Gastroesophageal sphincter (tissue), 4 donors: Measurements from ENCODE around the gene TRIM29. TPM values are rescaled to one million over a fixed set of nuclear protein-coding genes. Genes with fewer than 3 reads are reported as not detected.

Source experiments
- ATAC-seq: fragments of 150-250 bp; one replicate; pipeline ENCODE4 v1.9.1; 2016; ENCODE audit warnings: mild to moderate bottlenecking, moderate library complexity
- H3K27ac ChIP-seq, 4 donors: fragments of 200-600 bp; sonication (generic) in 3 of 4; 1 replicate in 3 of 4; 2 replicates in 1 of 4; pipeline ENCODE4 v1.5.1; 2016 to 2019
- H3K27me3 ChIP-seq: fragments of 200-600 bp; sonication (generic); one replicate; pipeline ENCODE4 v1.5.1; 2019
- H3K36me3 ChIP-seq, 2 donors: fragments of 200-600 bp; sonication (generic); one replicate each; pipeline ENCODE4 v1.5.1; 2019; ENCODE audit warnings: control low read depth in 1 of 2
- H3K4me1 ChIP-seq, 3 donors: fragments of 200-600 bp; sonication (generic); 1 replicate in 2 of 3; 2 replicates in 1 of 3; pipeline ENCODE4 v1.5.1; 2016 to 2019; ENCODE audit warnings: control low read depth in 2 of 3
- H3K4me3 ChIP-seq, 2 donors: fragments of 200-600 bp; sonication (generic); one replicate each; pipeline ENCODE4 v1.5.1; 2019; ENCODE audit warnings: mild to moderate bottlenecking in 1 of 2, moderate library complexity in 1 of 2
- H3K9me3 ChIP-seq, 3 donors: fragments of 200-600 bp; sonication (generic); one replicate each; pipeline ENCODE4 v1.5.1; 2017 to 2019; ENCODE audit warnings: control low read depth in 2 of 3
- EP300 ChIP-seq: sonication (generic); formaldehyde crosslinking; IDR thresholded peaks from one replicate; pipeline ENCODE4 v1.6.1; 2017; ENCODE audit warnings: antibody characterized with exemption, mild to moderate bottlenecking
- POLR2A ChIP-seq, 2 donors: fragments of 450-650 bp; IDR thresholded peaks; one replicate each; pipeline ENCODE4 v1.6.1; 2017; ENCODE audit warnings: antibody characterized with exemption in 2 of 2, mild to moderate bottlenecking in 2 of 2, moderate library complexity in 1 of 2
- POLR2AphosphoS5 ChIP-seq: sonication (generic); formaldehyde crosslinking; IDR thresholded peaks from one replicate; pipeline ENCODE4 v1.6.1; 2017; ENCODE audit warnings: antibody characterized with exemption
- WGBS, 2 donors: methylation state at CpG; one replicate each; pipeline ENCODE4 v1.1.5; 2018; ENCODE audit warnings: low coverage in 1 of 2; 5-methylcytosine and 5-hydroxymethylcytosine counted together
- total RNA-seq, 4 donors: library from RNA; depleted of rRNA; stranded (reverse); fragments of >200 nt; gene quantifications; one replicate each; pipeline ENCODE4 v1.1.0, GENCODE V29; 2016
- TF ChIP-seq, protein P1 (sequence below), 4 experiments: fragments of 200-600 bp in 2 of 4; fragments of 450-650 bp in 2 of 4; sonication (generic) in 1 of 4; IDR thresholded peaks; one replicate each; pipeline ENCODE4 v1.5.1; 2017 to 2019; ENCODE audit warnings: antibody characterized with exemption in 4 of 4, mild to moderate bottlenecking in 2 of 4, moderate library complexity in 2 of 4

The TRIM29 gene
- total RNA-seq, 4 donors from 2014 or later = 1.2 to 34.6 (median 3.4) TPM

DNA sequence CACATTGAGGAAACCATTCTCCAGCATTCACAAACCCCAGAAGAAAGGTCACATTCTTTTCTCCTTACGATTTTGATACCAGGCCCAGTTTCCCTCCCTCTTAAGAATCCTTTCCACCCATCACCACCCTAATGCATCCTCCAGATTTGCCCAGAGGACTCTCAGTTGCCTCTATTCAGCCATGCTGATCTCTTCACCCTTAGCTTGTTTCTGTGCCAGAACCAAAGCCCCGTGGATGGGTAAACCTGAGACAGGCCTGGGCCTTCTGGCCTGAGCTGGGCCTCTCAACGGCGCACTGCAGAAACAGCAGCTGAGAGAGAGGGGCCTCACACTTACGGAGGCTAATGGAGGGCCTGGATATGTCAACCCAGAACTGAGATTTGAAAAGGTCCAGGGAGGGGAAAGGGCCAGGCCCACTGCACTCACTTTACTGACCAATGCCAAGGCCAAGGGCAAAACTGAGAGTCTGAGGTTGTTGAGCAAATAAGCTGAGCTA, 40.7 kb upstream of the TRIM29 start:
- Histone ChIP-seq H3K27me3 (peaks cover 9% of the 10 kb centered on the region), H3K4me1 (peaks cover 0 to 54% (median 20%) of the 10 kb centered on the region in 3 donors), H3K27ac (peak overlapping the region in 3 of 4 donors; percentile 33 to 76 (median 48)), H3K36me3 (no peaks in the 10 kb centered on the region), H3K9me3 (no peaks in the 10 kb centered on the region), H3K4me3 (no peak overlapping the region)
- TF ChIP-seq EP300 (no peak), POLR2AphosphoS5 (no peak), POLR2A (IDR thresholded peaks at IDR 0.05) (no peak)
- TF ChIP-seq, protein P1, sequence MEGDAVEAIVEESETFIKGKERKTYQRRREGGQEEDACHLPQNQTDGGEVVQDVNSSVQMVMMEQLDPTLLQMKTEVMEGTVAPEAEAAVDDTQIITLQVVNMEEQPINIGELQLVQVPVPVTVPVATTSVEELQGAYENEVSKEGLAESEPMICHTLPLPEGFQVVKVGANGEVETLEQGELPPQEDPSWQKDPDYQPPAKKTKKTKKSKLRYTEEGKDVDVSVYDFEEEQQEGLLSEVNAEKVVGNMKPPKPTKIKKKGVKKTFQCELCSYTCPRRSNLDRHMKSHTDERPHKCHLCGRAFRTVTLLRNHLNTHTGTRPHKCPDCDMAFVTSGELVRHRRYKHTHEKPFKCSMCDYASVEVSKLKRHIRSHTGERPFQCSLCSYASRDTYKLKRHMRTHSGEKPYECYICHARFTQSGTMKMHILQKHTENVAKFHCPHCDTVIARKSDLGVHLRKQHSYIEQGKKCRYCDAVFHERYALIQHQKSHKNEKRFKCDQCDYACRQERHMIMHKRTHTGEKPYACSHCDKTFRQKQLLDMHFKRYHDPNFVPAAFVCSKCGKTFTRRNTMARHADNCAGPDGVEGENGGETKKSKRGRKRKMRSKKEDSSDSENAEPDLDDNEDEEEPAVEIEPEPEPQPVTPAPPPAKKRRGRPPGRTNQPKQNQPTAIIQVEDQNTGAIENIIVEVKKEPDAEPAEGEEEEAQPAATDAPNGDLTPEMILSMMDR (IDR thresholded peaks at IDR 0.05) = no peak
- 20 to 83% methylated on average over 3 of the region's 5 CpGs for WGBS, 2 donors
- no peak for ATAC-seq

DNA sequence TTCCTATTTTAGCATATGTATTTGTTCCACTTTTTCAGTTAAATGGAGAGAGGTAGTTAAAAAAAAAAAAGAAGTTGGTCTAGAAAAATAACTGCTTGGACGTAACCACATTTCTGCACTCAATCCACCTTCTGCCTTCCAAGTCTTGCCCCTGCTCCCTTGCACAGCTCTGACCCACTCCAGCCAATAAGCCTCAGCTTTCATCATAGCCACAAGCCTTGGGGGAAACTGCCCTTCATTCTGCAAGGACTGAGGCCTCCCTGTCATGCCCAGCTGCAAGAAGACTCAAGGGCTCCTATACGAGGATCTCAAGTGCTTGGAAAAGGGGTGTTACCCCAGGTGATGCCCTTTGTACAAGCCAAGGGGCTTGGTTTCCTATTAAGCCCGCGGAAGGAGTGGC, 37.0 kb upstream of the TRIM29 start:
- Histone ChIP-seq H3K9me3 (no peaks in the 10 kb centered on the region), H3K27ac (no peak overlapping the region), H3K4me1 (peaks cover 0 to 38% (median 5%) of the 10 kb centered on the region in 3 donors), H3K27me3 (peaks cover 46% of the 10 kb centered on the region), H3K36me3 (no peaks in the 10 kb centered on the region), H3K4me3 (no peak overlapping the region)
- TF ChIP-seq POLR2A (IDR thresholded peaks at IDR 0.05) = no peak
- no peak for TF ChIP-seq EP300
- TF ChIP-seq POLR2AphosphoS5 = no peak
- TF ChIP-seq, protein P1 (IDR thresholded peaks at IDR 0.05) = no peak
- ATAC-seq = no peak
- 49 to 94% methylated on average over 2 to 3 of the region's 4 CpGs for WGBS, 2 donors

DNA sequence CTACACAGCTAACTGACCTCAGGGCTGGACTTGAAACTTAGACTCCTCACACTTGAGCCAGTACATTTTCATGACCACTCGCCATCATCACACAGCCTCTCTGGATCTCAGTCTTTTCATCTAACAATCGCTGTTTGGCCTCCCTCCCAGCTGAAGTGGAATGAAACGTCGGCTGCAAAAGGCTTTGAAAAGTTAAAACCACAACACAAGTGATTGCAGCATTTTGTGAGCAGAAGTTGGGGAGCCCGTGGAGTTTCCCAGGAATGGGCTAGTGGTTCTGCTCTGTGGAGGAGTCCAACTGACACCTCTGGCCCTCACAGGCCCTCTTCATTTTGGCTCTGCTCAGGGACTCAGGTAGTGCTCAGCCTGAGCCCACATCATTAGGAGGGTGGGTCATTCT, 35.9 kb upstream of the TRIM29 start:
- TF ChIP-seq, protein P1 (IDR thresholded peaks at IDR 0.05) = no peak
- no peak for TF ChIP-seq EP300
- TF ChIP-seq POLR2A (IDR thresholded peaks at IDR 0.05) = no peak
- TF ChIP-seq POLR2AphosphoS5 = no peak
- ATAC-seq = no peak
- Histone ChIP-seq H3K9me3 (no peaks in the 10 kb centered on the region), H3K36me3 (no peaks in the 10 kb centered on the region), H3K4me1 (peaks cover 0 to 38% (median 9%) of the 10 kb centered on the region in 3 donors), H3K27ac (no peak overlapping the region), H3K4me3 (no peak overlapping the region), H3K27me3 (peaks cover 57% of the 10 kb centered on the region)
- 20 to 100% methylated on average over 1 to 2 of the region's 5 CpGs for WGBS, 2 donors

DNA sequence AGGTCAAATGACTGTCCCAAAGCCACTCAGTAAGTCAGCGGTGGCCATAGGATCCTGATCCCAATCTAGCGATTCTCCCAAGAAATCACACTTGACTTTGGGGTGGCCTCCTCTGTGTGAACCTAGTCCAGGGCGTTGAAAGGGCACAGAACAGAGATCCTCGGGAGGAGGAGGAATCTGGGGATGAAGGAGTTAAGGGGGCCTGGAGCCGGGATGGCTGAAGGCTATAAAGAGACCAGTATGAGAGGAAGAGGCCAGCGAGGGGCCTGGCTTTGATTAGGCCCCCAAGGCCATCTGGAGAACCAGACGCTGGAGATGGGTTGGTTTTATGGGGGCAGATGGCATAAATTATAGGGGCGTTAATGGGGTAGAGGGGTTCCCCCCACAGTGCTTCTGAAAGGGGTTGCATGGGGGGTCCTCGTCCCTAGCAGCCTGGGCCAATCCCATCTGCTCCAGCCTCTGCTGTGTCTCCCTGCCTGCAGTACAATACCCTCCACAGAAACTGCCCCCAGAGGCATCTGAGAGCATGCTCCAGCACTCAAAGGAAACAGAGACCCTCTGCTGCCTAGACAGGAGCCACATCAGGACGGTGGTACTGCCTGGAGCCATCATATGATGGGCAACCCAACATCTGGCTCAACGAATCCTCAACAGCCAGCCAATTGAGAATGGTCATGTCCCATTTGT, 35.2 kb upstream of the TRIM29 start:
- Histone ChIP-seq H3K4me3 (no peak overlapping the region), H3K27me3 (peaks cover 63% of the 10 kb centered on the region), H3K27ac (no peak overlapping the region), H3K36me3 (no peaks in the 10 kb centered on the region), H3K4me1 (peaks cover 0 to 40% (median 14%) of the 10 kb centered on the region in 3 donors), H3K9me3 (no peaks in the 10 kb centered on the region)
- 63 to 69% methylated on average over 5 to 9 of the region's 11 CpGs for WGBS, 2 donors
- TF ChIP-seq EP300 = no peak
- TF ChIP-seq POLR2AphosphoS5 = no peak
- TF ChIP-seq, protein P1 (IDR thresholded peaks at IDR 0.05) = no peak
- no peak for TF ChIP-seq POLR2A (IDR thresholded peaks at IDR 0.05)
- ATAC-seq = no peak
